ENCODE measurements around the gene TCF4. TPM values are rescaled to one million over a fixed set of nuclear protein-coding genes. Genes with fewer than 3 reads are reported as not detected.

TCF4 gene
- total RNA-seq, 4 donors from 2014 or later = 60.9 to 98.4 (median 83.4) TPM

- no peak overlapping the region for H3K4me3 ChIP-seq (ENCODE audit: low read depth, poor library complexity, severe bottlenecking)
- intact Hi-C loops (cut with DNase I; ENCODE audit: low total_unique reads) = no loop called here
- WGBS, 2 donors = 58 to 62% methylated on average over 11 of the region's 11 CpGs
- DNase-seq (ENCODE audit: low spot score in 2 of 2) = peak in 1 of 2 donors; percentile 86
- TF ChIP-seq, protein P1, sequence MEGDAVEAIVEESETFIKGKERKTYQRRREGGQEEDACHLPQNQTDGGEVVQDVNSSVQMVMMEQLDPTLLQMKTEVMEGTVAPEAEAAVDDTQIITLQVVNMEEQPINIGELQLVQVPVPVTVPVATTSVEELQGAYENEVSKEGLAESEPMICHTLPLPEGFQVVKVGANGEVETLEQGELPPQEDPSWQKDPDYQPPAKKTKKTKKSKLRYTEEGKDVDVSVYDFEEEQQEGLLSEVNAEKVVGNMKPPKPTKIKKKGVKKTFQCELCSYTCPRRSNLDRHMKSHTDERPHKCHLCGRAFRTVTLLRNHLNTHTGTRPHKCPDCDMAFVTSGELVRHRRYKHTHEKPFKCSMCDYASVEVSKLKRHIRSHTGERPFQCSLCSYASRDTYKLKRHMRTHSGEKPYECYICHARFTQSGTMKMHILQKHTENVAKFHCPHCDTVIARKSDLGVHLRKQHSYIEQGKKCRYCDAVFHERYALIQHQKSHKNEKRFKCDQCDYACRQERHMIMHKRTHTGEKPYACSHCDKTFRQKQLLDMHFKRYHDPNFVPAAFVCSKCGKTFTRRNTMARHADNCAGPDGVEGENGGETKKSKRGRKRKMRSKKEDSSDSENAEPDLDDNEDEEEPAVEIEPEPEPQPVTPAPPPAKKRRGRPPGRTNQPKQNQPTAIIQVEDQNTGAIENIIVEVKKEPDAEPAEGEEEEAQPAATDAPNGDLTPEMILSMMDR (IDR thresholded peaks at IDR 0.05) = no peak
- TF ChIP-seq POLR2A (IDR thresholded peaks at IDR 0.05) = no peak
Observed at GRCh38 chr18:55302167-55302833, 285.7 kb downstream of the TCF4 start.

DNA sequence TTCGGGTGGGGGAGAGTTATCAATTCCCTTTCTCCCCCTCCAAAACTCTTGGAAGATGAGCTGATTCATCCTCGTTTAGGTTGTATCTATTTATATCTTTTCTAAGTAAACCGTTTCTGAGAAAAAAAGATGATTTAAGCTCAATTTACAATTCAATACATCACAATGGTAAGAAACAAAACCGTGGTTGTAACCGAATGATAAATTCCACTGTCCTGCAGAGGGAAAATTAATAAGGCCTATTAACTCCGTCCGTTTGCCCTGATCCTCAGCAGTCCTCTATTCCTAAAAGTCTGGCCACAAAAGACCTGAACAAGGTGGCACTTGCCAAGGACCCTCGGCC is 286.2 kb downstream of the TCF4 start:
- H3K4me3 ChIP-seq (ENCODE audit: low read depth, poor library complexity, severe bottlenecking) = no peak overlapping the region
- WGBS, 2 donors = 47 to 64% methylated on average over 8 of the region's 8 CpGs
- intact Hi-C loops (cut with DNase I; ENCODE audit: low total_unique reads) = no loop called here
- DNase-seq (ENCODE audit: low spot score in 2 of 2) = no peak
- TF ChIP-seq, protein P1 (IDR thresholded peaks at IDR 0.05) = no peak
- no peak for TF ChIP-seq POLR2A (IDR thresholded peaks at IDR 0.05)

DNA sequence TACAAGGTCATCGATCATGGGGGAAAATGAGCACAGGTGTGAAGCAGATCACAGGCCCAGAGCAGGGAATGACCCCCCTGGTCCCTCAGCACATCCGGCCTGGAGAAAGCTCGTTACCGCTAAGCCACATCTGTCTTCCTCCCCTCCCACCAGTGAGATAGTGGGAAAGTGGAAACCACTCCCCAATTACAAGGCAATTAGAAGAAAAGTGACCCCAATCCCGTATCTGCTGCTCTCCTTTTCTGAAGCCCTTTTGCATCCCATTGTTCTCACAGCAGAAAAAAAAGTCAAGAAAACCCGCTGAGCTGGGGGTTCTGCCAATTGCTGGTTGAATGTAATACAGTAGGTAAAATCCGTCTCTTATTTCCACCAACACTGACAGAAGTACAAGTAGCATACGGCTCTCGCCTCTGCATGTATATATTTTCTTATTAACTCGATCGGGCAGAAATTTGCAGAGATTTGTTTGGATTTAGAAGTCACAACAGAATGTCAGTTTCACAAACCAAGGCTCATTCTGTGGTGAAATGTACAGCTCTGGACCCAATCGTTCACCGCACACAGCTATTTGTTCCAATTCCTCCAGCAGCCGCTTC is 287.0 kb downstream of the TCF4 start:
- intact Hi-C loops (cut with DNase I; ENCODE audit: low total_unique reads) = no loop called here
- no peak overlapping the region for H3K4me3 ChIP-seq (ENCODE audit: low read depth, poor library complexity, severe bottlenecking)
- no peak for TF ChIP-seq POLR2A (IDR thresholded peaks at IDR 0.05)
- TF ChIP-seq, protein P1 (IDR thresholded peaks at IDR 0.05) = no peak
- DNase-seq (ENCODE audit: low spot score in 2 of 2) = no peak
- 61 to 63% methylated on average over 14 of the region's 14 CpGs for WGBS, 2 donors

DNA sequence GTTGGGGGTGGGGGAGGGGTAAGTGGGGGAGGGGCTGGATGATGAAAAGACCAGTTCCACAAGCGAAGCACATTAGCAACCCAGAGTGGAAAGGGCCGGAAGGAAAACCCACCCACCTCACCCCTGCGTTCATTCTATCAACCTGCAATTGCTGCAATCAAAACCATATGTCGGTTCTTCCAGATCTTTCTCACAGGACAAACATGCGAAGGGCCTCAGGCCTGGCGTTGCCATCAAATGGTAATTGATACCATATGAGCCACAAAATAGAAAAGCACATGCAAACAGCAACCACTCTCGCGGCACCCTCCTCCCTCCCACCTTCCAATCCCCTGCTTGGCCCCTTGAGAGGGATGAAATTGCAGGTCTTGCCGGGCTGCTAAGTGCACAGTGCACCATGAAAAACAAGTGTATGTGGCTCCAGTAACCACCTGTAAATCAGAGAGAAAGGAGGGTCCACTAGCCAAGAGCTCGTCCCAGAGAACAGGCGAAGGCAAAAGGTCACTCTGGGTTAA is 287.5 kb downstream of the TCF4 start:
- no peak overlapping the region for H3K4me3 ChIP-seq (ENCODE audit: low read depth, poor library complexity, severe bottlenecking)
- 60 to 61% methylated on average over 11 of the region's 11 CpGs for WGBS, 2 donors
- peak in 1 of 2 donors; percentile 82 for DNase-seq (ENCODE audit: low spot score in 2 of 2)

DNA sequence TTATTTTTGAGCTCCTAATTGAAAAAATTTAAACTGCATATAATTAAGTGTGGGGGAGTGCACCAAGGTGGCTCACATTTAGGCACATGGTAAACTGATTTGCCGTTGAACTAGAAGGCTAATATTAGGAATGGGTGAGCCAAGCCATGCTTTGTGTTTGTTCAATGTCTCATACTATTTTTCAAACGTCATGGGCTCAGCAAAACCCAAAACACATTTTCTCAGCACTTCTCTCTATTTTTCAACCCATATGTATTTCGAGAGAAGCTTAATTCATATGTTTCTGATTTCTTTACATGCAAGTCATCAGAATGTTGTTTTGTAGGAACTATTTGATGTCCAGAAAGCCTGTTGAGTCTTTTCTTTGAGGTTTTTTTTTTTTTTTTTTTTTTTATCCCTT is 291.2 kb downstream of the TCF4 start:
- TF ChIP-seq, protein P1 (IDR thresholded peaks at IDR 0.05) = no peak
- no peak for TF ChIP-seq POLR2A (IDR thresholded peaks at IDR 0.05)
- 68 to 77% methylated on average over 3 of the region's 3 CpGs for WGBS, 2 donors
- intact Hi-C loops (cut with DNase I; ENCODE audit: low total_unique reads) = no loop called here
- no peak for DNase-seq (ENCODE audit: low spot score in 2 of 2)
- H3K4me3 ChIP-seq (ENCODE audit: low read depth, poor library complexity, severe bottlenecking) = no peak overlapping the region

More for the DNA sequence above, 287.5 kb downstream of the TCF4 start:
- TF ChIP-seq, protein P1 (IDR thresholded peaks at IDR 0.05) = no peak
- no peak for TF ChIP-seq POLR2A (IDR thresholded peaks at IDR 0.05)
- intact Hi-C loops (cut with DNase I; ENCODE audit: low total_unique reads) = no loop called here
